Testis (tissue), 2 donors: ENCODE data around the gene AQP7.

Experiments used
- CTCF ChIP-seq, 3 experiments: fragments of 450-650 bp in 2 of 3; fragments of 200-600 bp in 1 of 3; sonication (generic) in 1 of 3; IDR thresholded peaks; one replicate each; pipeline ENCODE4 v1.5.1; 2016 to 2019; ENCODE audit warnings: antibody characterized with exemption in 3 of 3, mild to moderate bottlenecking in 2 of 3, moderate library complexity in 1 of 3
- POLR2A ChIP-seq: fragments of 450-650 bp; IDR thresholded peaks from one replicate; pipeline ENCODE4 v1.6.1; 2017; ENCODE audit warnings: antibody characterized with exemption, mild to moderate bottlenecking, moderate library complexity

DNA sequence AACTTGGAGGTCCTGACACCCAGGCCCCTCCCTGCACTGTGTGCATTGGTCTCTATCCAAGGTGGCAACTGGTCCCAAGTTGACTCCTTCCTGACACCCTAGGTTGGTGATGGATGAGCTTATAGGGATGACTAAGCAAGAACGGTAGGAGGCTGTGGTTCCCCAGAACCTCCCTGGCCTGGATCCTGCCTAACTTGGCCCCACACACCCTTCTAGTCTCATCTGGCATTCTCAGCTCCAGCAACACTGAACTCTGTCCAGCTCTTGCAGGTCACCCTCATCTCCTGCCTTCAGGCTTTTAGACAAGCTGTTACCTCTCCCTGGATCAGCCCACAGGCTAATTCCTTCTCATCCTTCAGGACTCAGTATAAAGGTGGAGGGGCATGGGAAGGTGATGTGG is 28.6 kb upstream of the AQP7 start:
- TF ChIP-seq CTCF (IDR thresholded peaks at IDR 0.05) (no peak), POLR2A (no peak)
